Natural killer cell (primary cell): ENCODE data around the gene MCTP1. TPM values are rescaled to one million over a fixed set of nuclear protein-coding genes. Genes with fewer than 3 reads are reported as not detected.

ENCODE experiments used
- ATAC-seq, 3 donors: fragments of 150-1000 bp in 2 of 3; fragments of 200-7000 bp in 1 of 3; cut with Tn5 transposase; 1 replicate in 1 of 3; 2 replicates in 2 of 3; pipeline ENCODE4 v1.10.0; 2021; ENCODE audit warnings: mild to moderate bottlenecking in 2 of 3, moderate library complexity in 2 of 3
- DNase-seq, 2 donors: peaks; one replicate each; pipeline versions ENCODE4 v3.0.0 to v3.0.0-alpha.2; 2013 to 2021; ENCODE audit warnings: mixed read lengths in 1 of 2
- H3K27ac ChIP-seq: one replicate; pipeline ENCODE4 v1.5.1; 2013; ENCODE audit warnings: mild to moderate bottlenecking, low read length
- H3K27me3 ChIP-seq: one replicate; pipeline ENCODE4 v1.6.1; 2013; ENCODE audit warnings: low read length; ENCODE audit not compliant: control insufficient read depth, insufficient read depth
- H3K36me3 ChIP-seq: one replicate; pipeline ENCODE4 v1.6.1; 2013; ENCODE audit warnings: low read length; ENCODE audit not compliant: control insufficient read depth, insufficient read depth
- H3K4me1 ChIP-seq: one replicate; pipeline ENCODE4 v1.6.1; 2013; ENCODE audit warnings: low read length; ENCODE audit not compliant: control insufficient read depth, insufficient read depth
- H3K4me3 ChIP-seq: one replicate; pipeline ENCODE4 v1.5.1; 2013; ENCODE audit warnings: low read length
- H3K9me3 ChIP-seq: one replicate; pipeline ENCODE4 v1.6.1; 2013; ENCODE audit warnings: low read length; ENCODE audit not compliant: control insufficient read depth, insufficient read depth
- H3K27ac Mint-ChIP-seq, 2 donors: one replicate each; pipeline ENCODE4 v1.8.0; 2022; ENCODE audit warnings: mild to moderate bottlenecking in 2 of 2, mixed read lengths in 2 of 2, moderate library complexity in 1 of 2
- H3K27me3 Mint-ChIP-seq, 2 donors: one replicate each; pipeline ENCODE4 v1.8.0; 2022; ENCODE audit warnings: low read depth in 2 of 2, mixed read lengths in 2 of 2
- H3K36me3 Mint-ChIP-seq: one replicate; pipeline ENCODE4 v1.8.0; 2022; ENCODE audit warnings: mixed read lengths
- H3K4me1 Mint-ChIP-seq, 2 donors: one replicate each; pipeline ENCODE4 v1.8.0; 2022; ENCODE audit warnings: mixed read lengths in 2 of 2
- H3K4me3 Mint-ChIP-seq: one replicate; pipeline ENCODE4 v1.8.0; 2022; ENCODE audit warnings: mild to moderate bottlenecking, moderate library complexity, mixed read lengths
- H3K9me3 Mint-ChIP-seq, 2 donors: one replicate each; pipeline ENCODE4 v1.8.0; 2022; ENCODE audit warnings: mixed read lengths in 2 of 2
- WGBS: methylation state at CpG from one replicate; pipeline ENCODE4 v1.1.7; 2013; ENCODE audit warnings: missing lambda C conversion rate; ENCODE audit not compliant: insufficient coverage; 5-methylcytosine and 5-hydroxymethylcytosine counted together
- intact Hi-C: fragments of 100-400 bp; cut with micrococcal nuclease; formaldehyde crosslinking; loops from one replicate; pipeline ENCODE4 v1.14.2; 2022
- total RNA-seq, 4 donors: library from RNA; stranded (reverse); fragments of 120-200 nt in 1 of 4; gene quantifications; one replicate each; pipeline versions ENCODE4 v1.2.3 to v1.2.4, GENCODE V29; 2013 to 2022
- TF ChIP-seq, protein P1 (sequence below): fragments of 200-600 bp; IDR thresholded peaks from one replicate; pipeline ENCODE4 v1.8.0; 2022; ENCODE audit warnings: antibody characterized with exemption

The MCTP1 gene
- total RNA-seq, 3 donors from 2014 or later (not counting 1 experiment from before 2014, with no cell fraction given) = 4.7 to 15.1 (median 9.8) TPM

DNA sequence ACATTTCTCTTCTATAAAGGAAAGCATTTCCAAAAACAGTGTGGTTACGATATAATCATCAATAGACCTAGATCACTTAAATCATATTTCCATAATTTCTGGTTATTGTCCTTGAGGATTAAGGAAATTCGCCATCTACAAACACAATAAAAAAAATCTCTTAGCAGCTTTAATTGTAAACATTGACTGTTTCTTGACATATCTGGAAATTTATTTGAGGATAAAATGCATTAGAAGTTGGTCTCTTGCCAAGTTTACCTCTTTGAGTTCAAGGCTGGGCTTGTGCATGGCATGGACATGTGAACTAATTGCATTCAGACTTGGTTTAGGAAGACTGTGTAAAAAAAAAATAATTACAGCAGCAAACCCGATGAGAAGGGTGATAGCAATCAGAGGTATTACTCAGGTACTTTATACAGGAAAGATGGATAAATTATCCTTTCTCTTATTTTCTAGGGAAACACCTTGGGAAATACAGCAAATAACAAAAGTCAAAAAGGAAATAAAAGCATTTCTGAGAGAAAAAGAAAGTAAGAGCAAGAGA lies 428.6 kb downstream of the MCTP1 start:
- no CpG with 5 or more reads among the region's 3 CpGs for WGBS
- H3K36me3 ChIP-seq = no peaks in the 10 kb centered on the region
- intact Hi-C loops = no loop called here
- no peak overlapping the region for H3K27ac ChIP-seq
- TF ChIP-seq, protein P1, sequence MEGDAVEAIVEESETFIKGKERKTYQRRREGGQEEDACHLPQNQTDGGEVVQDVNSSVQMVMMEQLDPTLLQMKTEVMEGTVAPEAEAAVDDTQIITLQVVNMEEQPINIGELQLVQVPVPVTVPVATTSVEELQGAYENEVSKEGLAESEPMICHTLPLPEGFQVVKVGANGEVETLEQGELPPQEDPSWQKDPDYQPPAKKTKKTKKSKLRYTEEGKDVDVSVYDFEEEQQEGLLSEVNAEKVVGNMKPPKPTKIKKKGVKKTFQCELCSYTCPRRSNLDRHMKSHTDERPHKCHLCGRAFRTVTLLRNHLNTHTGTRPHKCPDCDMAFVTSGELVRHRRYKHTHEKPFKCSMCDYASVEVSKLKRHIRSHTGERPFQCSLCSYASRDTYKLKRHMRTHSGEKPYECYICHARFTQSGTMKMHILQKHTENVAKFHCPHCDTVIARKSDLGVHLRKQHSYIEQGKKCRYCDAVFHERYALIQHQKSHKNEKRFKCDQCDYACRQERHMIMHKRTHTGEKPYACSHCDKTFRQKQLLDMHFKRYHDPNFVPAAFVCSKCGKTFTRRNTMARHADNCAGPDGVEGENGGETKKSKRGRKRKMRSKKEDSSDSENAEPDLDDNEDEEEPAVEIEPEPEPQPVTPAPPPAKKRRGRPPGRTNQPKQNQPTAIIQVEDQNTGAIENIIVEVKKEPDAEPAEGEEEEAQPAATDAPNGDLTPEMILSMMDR = no peak
- H3K9me3 ChIP-seq = no peaks in the 10 kb centered on the region
- no peak overlapping the region for H3K4me3 ChIP-seq
- no peaks in the 10 kb centered on the region for H3K4me1 ChIP-seq
- Mint-ChIP-seq H3K4me3 (no peak overlapping the region), H3K36me3 (no peaks in the 10 kb centered on the region), H3K4me1 (no peaks in the 10 kb centered on the region), H3K9me3 (no peaks in the 10 kb centered on the region), H3K27ac (no peak overlapping the region), H3K27me3 (peaks cover 0 to 7% of the 10 kb centered on the region in 2 donors)
- ATAC-seq = no peak
- H3K27me3 ChIP-seq = no peaks in the 10 kb centered on the region
- no peak for DNase-seq

DNA sequence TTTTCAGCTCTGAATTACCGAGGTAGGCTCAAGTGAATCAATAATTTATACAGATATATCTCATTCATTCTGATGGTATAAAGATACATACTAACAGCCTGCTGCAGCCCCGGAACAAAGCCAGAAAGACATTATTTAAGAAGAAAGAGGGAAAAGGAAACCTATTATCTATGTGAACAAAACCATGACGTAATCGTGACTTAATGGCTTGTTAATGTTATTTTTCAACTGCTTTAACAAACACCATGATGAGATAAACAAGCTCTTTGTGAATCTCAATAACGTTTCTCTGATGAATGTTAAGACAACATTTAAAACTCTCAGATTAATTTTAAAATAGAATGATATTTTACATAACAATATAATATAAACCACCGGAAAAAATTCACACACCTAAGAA lies 429.4 kb downstream of the MCTP1 start:
- no peak overlapping the region for H3K27ac ChIP-seq
- H3K9me3 ChIP-seq = no peaks in the 10 kb centered on the region
- DNase-seq (no peak), ATAC-seq (no peak)
- Mint-ChIP-seq H3K4me3 (no peak overlapping the region), H3K27ac (no peak overlapping the region), H3K36me3 (no peaks in the 10 kb centered on the region), H3K4me1 (no peaks in the 10 kb centered on the region), H3K27me3 (peaks cover 0 to 7% of the 10 kb centered on the region in 2 donors), H3K9me3 (no peaks in the 10 kb centered on the region)
- whole genome bisulfite sequencing = 80% methylated on average over 1 of the region's 6 CpGs
- no peaks in the 10 kb centered on the region for H3K36me3 ChIP-seq
- TF ChIP-seq, protein P1 = no peak
- no peaks in the 10 kb centered on the region for H3K4me1 ChIP-seq
- no peaks in the 10 kb centered on the region for H3K27me3 ChIP-seq
- intact Hi-C loops = no loop called here
- H3K4me3 ChIP-seq = no peak overlapping the region

DNA sequence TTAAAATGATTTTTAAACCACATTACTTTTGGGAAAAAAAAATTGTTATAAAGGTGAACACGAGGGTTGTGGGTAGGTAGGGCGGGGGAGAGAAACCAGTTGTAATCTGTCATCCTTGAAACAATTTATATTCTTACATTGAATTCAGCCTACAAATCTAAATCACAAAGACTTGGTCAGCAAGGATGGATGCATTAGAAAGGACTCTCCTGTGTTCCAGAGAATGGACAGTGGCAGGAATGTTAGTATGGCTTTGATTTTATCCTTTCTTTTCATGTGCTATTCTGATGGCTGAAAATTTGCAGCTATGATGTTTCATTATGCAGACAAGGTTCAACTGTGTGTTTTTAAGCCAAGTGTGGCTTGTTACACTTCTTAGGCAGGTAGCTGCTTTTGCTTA lies 431.8 kb downstream of the MCTP1 start:
- H3K4me1 ChIP-seq = no peaks in the 10 kb centered on the region
- no peak overlapping the region for H3K4me3 ChIP-seq
- H3K27me3 ChIP-seq = no peaks in the 10 kb centered on the region
- H3K36me3 ChIP-seq = no peaks in the 10 kb centered on the region
- H3K36me3 Mint-ChIP-seq = no peaks in the 10 kb centered on the region
- no peak overlapping the region for H3K4me3 Mint-ChIP-seq
- H3K9me3 Mint-ChIP-seq = no peaks in the 10 kb centered on the region
- no peaks in the 10 kb centered on the region for H3K27me3 Mint-ChIP-seq
- intact Hi-C loops = no loop called here
- ATAC-seq (no peak), DNase-seq (no peak)
- TF ChIP-seq, protein P1 = no peak
- H3K27ac Mint-ChIP-seq = no peak overlapping the region
- H3K27ac ChIP-seq = no peak overlapping the region
- no CpG with 5 or more reads among the region's 2 CpGs for WGBS
- no peaks in the 10 kb centered on the region for H3K9me3 ChIP-seq
- no peaks in the 10 kb centered on the region for H3K4me1 Mint-ChIP-seq

DNA sequence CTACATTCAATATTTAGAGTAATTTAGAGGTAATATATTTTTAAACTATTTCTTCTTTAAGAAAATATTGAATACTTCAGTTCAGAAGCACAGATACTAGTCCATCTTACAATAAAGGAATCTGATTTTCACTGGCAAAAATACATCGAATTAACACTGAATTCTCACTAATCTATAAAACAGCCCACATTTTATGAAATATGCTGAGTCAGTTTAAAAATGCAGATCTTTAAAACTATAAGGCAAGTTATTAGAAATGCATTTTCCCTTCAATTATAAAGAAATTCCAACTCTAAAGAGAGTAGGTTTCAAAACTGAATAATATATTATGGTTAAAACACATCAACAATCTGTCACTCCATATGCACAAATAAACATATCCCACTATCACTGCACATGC lies 433.9 kb downstream of the MCTP1 start:
- no peaks in the 10 kb centered on the region for H3K4me1 ChIP-seq
- ATAC-seq = no peak
- no peak overlapping the region for H3K27ac ChIP-seq
- Mint-ChIP-seq H3K27me3 (no peaks in the 10 kb centered on the region), H3K36me3 (no peaks in the 10 kb centered on the region), H3K4me1 (no peaks in the 10 kb centered on the region), H3K9me3 (no peaks in the 10 kb centered on the region), H3K4me3 (no peak overlapping the region), H3K27ac (no peak overlapping the region)
- DNase-seq = no peak
- H3K36me3 ChIP-seq = no peaks in the 10 kb centered on the region
- H3K4me3 ChIP-seq = no peak overlapping the region
- TF ChIP-seq, protein P1 = no peak
- 100% methylated on average over 1 of the region's 1 CpG for WGBS
- intact Hi-C loops = loop anchor here (1.0 kb wide), 1 partner anchor 326 kb away; no protein-coding TSS in a partner anchor
- no peaks in the 10 kb centered on the region for H3K9me3 ChIP-seq
- no peaks in the 10 kb centered on the region for H3K27me3 ChIP-seq
